ENCODE measurements around the gene PRSS50.

Gene PRSS50

GRCh38 chr3:46724424-46724823, 6.8 kb upstream of the PRSS50 start:
- no peak for DNase-seq

- DNase-seq: no peak
These were observed 4.8 kb upstream of the PRSS50 start for GRCh38 chr3:46722443-46722842.

DNA sequence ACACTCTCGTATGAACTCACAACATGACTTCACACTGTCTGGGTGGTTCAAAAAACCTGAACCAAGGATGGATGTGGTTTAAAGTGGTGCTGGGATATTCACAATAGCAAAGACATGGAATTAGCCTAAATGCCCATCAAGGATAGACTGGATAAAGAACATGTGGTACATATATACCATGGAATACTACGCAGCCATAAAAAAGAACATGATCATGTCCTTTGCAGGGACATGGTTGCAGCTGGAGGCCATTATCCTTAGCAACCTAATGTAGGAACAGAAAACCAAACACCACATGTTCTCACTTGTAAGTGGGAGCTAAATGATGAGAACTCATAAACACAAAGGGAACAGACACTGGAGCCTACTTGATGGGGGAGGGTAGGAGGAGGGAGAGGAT, 3.3 kb upstream of the PRSS50 start:
- no peak for DNase-seq

DNA sequence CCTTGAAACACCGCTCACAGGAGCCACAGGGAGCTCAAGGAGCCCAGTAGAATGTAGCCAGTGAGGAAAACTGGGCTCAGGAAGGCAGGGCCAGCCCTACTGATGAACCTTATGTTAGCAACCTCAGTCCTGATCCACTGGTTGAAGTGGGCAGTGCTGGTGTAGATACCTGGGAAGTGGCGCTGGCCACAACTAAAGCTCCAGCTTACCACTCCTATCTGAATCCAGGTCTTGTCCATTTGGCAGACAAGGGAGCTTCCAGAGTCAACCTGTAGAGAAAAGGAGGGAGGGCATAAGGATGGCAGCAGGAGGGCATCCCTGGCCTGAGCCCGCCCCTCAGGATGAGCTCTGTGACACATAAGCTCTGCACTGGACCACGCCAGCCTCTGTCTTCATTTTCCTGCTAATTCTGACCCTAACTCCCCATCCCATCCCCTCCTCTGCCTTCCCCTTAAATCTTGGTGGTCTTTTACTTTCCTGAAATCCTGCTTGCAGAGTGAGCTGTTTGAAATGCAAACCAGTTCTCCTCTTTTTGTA, 2.1 kb upstream of the PRSS50 start:
- DNase-seq: no peak

DNA sequence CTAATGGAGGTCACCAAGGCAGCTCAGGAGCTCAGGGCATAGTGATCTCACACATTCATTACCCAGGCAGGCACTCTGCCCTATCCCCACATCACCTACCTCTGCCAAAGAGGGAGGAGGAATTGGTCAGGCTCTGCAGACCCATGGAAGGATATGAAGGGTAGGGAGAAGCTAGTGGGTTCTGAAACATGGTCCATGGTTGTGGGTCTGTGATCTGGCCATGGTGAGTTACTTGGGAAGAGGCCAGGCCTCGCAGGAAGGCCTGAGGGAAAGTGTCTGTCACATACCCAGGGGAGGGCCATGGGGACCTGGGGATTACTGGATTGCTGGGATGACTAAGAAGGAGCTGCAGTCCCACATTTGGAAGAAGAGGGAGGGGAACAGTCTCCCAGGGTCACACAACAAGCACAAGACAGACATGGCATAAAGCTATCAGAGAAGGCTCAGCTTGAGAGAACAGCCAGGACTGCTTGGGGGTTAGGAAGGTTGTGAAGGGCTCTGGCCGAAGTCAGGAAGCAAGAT, 1.4 kb upstream of the PRSS50 start:
- no peak for DNase-seq

DNA sequence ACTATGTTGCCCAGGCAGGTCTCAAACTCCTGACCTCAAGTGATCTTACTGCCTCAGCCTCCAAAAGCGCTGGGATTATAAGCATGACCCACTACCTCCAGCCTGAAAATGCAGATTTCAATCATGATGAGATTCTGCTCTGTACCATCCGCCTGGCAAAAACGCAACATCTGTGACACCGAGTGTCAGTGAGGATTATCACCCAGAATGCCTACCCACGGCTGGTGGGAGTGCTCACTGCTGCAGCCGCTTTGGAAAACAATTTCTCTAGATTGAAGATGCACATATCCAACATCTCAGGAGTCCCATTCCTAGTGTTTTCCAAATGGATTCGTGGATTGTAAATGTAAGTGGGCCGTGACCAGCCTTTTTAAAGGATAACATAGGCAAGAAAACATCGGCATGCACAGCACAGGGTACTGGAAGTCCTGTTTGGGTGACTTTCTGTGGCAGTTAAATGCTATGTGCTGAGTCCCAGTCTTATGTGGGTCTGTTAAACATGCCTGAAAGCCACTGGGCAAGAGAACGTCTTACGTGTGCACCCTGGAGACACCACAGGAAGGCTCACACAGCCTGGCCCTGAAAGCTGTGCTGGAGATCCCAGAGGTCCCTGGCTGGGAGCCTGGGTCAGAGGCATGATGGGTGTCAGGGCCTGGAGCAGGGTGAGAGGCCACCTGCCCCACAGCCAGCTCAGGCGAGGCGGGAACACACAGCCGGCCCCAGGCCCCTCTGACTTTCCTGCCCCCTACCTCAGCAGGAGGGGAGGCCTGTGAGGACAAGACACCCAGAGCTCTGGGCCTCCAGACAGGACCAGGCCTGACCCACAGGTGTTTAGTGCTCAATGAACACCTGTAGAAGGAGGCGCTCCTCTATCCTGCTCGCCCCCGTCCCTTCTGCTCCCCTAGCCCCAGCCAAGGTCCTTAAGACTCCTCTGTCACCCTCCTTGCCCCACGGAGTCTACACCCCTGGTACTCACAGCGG, 918 bp downstream of the PRSS50 start:
- DNase-seq: no peak

DNA sequence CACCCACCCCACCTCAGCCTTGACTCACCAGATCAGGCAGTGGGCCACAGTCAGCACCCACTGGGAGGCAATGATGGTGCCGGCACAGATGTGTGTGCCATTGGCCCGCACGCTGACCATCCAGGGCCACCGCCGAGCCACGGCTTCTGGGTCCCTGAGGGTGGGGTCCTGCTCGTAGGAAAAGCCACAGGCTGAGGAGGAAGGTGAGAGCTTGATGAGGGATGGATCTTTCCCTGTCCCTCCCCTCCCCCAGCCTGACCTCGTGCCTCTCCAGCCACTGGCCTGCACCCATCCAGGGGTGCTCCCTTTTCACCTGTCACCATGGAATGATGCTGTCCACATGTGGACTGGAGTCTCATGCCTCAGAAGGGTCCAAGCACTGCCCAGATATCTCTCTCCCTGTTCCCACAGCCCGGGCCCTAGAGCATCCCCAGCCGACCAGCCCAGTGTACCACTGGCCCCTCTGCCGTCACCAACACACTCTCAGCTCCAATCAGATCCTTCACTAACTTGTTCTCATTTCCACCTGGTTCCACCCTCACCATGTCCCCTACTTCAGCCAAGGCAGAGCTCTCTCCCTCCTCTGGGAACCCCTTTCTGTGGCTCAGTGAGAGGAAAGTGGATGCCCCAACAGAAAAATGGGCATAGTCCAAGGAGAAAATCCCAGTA, 2.0 kb downstream of the PRSS50 start:
- no peak for DNase-seq

DNA sequence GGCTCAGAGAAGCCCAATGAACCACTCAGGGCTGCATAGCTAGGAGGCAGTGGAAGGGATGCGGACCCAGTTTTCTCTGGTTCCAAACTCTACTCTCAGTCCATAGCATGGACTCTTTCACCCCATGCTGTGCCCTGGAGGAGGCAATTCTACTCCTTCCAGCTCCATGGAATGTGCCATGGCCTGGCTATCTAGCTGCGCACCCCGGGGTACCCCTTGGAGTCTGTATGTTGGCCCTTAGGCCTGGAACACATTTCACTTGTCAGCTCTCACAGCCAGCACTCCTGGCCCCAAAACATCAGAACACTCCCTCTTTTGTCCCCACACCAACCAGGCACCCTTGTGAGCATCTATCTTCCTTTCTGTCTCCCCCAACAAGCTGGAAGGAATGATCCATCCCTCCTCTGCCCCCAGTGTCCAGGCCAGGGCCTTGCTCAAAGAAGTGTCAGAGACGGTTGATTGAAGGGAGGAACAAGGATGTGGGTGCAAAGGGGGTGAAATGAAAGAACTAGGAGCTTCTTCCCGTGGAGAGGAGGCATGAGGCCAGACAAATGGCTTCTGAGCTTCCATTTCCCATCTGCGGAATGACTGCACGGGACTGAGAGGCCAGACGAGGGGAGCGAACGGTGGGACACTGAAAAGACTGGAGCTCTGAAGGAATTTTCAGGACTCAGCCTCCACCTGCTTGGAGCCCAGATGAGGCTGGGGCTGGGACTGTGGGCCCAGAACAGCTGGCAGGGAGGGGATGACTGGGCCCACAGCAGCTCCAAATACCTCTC, 2.8 kb downstream of the PRSS50 start:
- DNase-seq: no peak

- no peak for DNase-seq
These were observed 3.6 kb downstream of the PRSS50 start for GRCh38 chr3:46713898-46714552.

DNA sequence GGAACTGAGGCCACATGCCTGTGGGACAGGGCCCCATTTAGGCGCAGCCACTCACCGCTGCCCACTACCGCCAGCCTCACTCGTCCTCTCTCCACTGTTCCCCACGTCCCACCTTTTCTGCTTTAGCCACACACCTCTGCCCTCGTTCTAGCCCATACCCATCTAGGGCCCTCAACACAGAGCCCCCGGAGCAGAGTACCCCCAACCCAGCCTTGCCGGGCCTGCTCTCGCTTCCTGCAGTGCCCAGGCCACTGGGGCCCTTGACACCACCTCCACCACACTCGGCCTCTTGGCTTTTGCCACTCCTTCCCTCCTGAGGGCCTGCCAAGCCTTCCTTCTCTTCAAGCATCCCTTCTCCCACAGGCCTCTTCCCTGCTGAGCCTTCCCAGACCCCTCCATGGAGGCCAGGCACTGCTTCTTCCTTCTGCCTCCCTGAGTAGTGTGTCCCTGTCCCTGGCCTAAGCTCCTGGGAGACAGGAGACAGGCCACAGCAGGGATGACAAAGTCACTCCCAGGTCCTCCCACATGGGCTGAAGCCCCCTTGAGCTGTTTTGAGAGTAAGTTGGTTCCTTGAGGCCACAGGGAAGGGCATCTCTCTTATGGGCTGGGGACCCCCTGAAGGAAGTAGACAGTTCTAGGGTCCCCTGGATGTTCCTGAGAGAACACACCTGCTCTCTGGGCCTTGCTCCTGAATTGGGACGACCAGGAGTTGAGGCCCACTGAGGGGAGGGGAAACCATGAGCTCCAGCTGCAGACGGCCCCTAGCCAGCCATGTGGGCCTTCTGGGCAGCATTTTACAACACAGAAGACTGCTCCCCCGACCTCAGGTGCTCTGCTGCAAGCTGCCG, 4.4 kb downstream of the PRSS50 start:
- no peak for DNase-seq

GRCh38 chr3:46712191-46713049, 5.2 kb downstream of the PRSS50 start:
- no peak for DNase-seq

DNA sequence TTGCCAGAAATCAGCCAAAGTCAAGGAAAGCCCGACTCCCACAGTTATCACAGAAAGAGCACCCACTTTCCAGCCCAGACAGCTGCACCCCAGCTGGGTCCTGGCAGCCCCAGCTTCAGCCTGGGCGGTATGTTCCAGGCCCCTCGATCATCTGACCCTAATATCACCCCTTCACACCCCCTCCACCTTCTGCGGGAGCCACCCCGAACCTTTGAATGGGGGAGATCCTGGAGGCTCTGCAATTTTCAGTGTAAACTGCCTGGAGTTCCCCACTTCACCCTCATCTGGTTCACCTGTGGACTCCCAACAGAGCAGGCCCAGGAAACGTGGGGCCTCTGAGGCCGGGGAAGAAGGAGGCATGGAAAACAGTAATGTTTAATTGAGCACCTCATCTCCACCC, 5.9 kb downstream of the PRSS50 start:
- DNase-seq: no peak

GRCh38 chr3:46711305-46711704, 6.4 kb downstream of the PRSS50 start:
- no peak for DNase-seq

- DNase-seq: no peak
These were observed 6.9 kb downstream of the PRSS50 start for GRCh38 chr3:46710671-46711295.

- no peak for DNase-seq
These were observed 7.4 kb downstream of the PRSS50 start for GRCh38 chr3:46710229-46710628.

DNA sequence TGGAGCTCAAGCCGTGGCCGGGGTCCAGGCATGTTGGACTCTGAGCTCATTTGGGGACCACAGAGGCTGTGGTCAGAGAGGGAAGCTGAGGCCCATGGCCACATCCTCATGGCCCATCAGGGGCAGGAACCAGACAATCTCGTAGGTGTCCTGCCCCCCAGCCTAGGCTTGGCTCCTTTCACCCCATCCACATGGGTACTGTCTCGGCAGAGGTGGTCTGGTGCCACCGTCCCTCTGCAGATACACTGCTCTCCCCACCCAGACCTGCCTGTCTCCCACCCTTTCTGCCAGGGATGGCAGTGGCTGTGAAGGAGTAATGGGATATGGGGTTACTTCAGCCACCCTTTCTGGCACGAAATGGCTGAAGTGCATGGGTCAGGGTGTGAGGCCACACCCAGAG, 7.9 kb downstream of the PRSS50 start:
- no peak for DNase-seq

- no peak for DNase-seq
These were observed 8.5 kb downstream of the PRSS50 start for GRCh38 chr3:46709157-46709654.

- DNase-seq: no peak
These were observed 9.1 kb downstream of the PRSS50 start for GRCh38 chr3:46708401-46709156.

DNA sequence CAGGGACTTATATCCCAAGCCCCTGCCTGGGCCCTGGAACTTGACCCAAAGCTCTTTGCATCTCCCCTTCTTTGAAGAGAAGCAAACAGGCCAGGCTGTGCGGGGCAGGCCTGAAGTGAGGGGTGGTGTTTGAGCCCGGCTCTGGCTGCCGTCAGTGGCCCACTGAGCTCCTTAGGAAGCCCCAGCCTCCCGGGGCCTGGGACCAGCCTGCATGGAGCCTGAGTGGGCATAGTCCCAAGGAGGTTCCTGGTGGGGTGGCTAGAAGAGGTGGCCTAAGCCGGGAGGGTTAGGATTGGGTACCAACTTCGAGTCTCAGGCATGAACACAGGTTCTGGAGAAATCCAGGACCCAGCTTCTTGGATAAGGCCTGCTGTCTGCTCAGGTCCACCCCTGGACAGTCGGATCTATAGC, 10.1 kb downstream of the PRSS50 start:
- DNase-seq: no peak

All from GOT3 (cell line).